Stimulated activated CD8-positive, alpha-beta memory T cell treated with anti-CD3 and anti-CD28 coated beads, Interleukin-7, amount 100 ng/mL, for 48 hours (primary cell): ENCODE data around the gene SYCP1.
"Not testable (repeated sequence)": the region's sequence is repeated elsewhere in the genome, so short reads cannot be mapped to it uniquely, and the experiment has no call there.

Experiments
- DNase-seq, 2 donors: peaks; one replicate each; pipeline ENCODE4 v3.0.0-alpha.2; 2020; ENCODE audit warnings: low read depth in 1 of 2; ENCODE audit errors: extremely low read depth in 1 of 2

The SYCP1 gene

DNA sequence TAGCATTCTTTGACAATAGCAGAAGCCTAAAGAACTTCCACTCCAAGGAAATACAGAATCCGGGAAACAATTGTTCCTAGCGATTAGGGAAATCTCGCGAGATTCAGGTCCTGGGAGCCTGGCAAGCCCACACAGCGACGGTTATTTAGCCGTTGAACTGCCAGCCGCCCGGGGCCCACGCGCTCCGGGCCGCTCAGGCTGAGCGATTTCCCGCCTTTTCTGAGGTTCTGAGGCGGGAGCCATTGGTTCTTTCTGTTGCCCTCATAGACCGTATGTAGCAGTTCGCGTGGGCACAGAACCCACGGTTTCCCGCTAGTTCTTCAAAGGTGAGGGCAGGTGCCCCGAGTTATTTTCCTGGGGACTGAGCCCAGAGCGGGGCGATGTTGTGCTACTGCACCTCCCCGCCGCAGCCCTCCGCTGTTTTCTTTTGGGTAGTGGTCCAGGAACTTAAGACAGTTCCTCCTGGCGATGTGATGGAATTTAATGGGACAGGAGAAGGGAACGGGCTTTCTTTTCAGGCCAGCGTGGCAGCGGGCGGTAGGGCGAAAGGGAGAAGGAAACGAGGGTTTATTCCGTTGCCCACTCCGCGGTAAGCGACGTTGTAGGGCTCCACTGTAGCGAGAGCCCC is at the start of gene SYCP1:
Gene SYCP1 (plus strand): TSS at position 171 of the 628 bp plus-strand sequence. CDS start 602 bp downstream, outside the sequence.
- no peak for DNase-seq

DNA sequence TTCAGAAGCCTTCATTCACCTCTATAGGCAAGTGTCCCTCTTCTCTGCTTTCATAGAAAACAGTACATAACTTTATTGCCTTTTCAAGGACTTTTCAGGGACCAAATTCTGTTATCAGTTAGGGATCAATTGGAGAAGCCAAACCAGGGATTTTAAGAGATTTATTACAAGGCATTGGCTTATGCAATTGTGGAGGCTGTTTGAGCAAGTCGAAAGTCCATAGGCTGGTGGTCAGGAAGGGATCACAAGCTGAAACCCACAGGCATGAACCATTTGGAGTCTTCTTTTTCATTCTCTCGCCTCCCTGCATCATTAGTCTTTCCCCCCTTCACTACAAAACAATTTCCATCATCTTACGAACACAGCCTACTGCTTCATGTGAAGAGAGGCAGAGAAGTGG is 34.8 kb upstream of the SYCP1 start:
- DNase-seq = no peak

DNA sequence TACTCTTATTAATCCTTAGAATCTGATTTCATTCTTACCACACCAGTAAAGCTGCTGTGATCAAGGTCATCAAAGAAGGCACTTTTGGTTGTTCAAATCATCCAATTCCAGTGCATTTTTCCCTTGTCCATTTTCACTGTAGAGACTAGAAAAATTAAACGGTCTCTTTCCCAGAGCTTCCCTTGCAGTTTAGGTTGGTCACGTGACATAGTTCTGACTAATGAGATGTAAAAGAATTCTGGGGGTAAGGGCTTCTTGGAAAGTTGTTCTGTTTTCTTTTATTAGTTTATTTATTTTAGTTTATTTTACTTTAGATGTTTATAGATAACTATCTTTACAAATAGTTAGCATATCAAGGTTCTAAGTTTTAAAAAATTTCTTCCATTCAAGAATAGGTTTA is 34.3 kb upstream of the SYCP1 start:
- no peak for DNase-seq

DNA sequence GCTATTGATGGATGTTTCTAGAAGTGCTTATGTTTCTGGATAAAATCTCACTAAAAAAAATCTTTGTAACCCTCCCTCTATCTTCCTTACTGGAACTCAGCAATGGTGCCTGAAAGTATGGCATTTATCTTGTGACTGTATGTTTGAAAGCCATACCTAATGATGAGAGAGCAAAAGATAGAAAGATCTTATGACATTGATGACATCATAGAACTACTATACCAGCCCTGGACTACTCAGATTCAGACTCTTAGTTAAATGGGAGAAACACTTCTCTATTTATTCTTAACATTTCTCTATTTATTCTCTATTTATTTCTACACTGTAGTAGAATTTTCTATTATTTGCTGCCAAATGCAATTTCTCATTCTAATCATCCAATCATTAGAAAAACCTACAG is 32.7 kb upstream of the SYCP1 start:
- no peak for DNase-seq

- no peak for DNase-seq
Observed at GRCh38 chr1:114828251-114828650, 26.4 kb upstream of the SYCP1 start.

DNA sequence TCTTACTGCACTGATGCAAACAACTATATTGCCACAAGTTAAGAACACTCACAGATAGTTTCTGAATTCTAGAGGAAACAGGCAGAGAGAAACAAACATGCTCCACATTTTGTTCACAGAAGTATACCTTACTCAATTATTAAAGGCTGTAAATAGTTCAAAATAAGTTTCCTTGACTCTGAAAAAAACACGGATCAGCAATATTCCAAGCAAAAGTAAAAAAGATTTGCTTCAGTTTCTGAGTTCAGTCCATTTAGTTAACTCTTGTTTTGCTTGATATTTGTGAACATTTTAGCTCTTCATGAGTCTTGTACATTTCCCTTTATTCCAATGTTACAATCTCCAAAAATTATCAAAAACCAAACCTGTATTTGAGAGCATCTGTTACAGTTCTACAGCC is 24.6 kb upstream of the SYCP1 start:
- DNase-seq = not testable (repeated sequence)

- DNase-seq = no peak
Observed at GRCh38 chr1:114831276-114831994, 23.2 kb upstream of the SYCP1 start.

GRCh38 chr1:114832057-114832456 is 22.6 kb upstream of the SYCP1 start:
- DNase-seq = no peak

DNA sequence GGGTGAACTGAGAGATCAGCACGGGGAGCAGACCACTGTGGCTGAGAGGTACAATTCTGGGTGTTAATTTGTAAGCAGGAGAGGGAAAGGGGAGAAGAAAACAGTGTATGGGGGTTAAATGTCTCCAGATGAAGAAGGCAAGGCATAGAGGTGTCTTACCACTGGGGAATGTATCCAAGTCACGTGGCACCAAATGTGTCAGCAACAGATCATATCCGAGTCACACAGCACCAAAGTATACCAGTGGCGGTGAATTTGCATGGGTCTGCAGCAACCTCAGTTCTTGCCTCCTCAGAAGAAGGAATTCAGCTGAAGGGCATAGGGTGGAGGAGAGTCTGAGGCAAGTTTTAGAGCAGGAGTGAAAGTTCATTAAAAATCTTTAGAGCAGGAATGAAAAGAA is 21.2 kb upstream of the SYCP1 start:
- no peak for DNase-seq

- no peak for DNase-seq
Observed at GRCh38 chr1:114844270-114844669, 10.4 kb upstream of the SYCP1 start.

- DNase-seq = no peak
Observed at GRCh38 chr1:114853584-114853983, 1.1 kb upstream of the SYCP1 start.

DNA sequence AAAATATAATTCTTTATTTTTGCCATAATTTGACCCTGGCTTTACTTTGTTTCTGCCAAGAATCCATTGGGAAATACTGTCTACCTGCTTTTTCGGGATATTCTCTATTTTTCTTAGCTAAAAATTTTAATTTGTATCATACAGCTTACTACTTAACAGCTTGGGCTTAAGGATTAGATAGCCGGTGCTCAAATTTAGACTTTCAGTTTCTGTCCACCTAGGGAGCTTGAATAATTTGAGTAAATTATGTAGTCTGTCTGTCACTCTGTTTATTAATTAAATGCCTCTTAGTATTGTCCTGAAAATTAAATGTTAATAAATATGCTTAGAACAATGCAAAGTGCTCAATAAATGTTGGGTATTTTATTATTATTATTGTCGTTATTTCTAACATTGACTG is 6.7 kb downstream of the SYCP1 start:
- no peak for DNase-seq

- no peak for DNase-seq
Observed at GRCh38 chr1:114892194-114892918, 37.7 kb downstream of the SYCP1 start.

DNA sequence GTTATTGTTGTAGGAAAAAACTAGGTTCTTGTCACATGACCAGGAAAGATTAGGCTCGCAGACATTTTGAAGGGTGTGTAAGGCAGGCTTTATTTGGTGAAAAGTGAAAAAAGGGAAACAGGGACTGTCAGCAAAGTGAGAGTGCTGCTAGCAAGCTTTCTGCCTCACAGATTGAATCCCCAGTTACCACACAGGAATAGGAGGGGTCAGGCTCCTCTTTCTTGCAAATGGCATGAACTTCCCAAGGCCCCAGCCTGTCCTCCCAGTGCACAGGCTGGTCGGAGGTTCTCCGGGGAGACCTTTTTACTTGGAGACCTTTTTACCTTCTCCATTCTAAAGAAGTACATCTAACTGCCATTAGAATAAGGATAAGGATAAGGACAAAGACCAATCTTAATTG is 42.1 kb downstream of the SYCP1 start:
- no peak for DNase-seq

DNA sequence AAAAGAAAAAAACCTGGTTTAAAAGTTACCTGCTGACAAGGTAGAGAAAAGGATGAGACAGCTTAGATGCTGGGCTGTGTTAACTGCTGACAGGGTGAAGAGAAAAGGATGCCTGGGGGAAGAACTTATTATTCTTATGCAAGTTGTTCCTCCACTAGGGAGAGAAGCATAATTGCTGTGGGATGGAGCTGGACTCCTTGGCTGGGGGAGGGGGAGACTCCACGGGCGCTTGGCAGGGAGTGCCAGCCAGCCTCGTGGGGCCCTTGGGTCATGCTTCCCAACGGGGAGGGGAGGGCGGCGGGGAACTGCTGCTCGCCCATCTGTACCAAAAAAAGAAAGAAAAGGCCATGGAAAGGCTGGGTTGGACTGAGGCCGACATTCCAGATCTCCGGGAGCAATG is 47.2 kb downstream of the SYCP1 start:
- DNase-seq = no peak

- no peak for DNase-seq
Observed at GRCh38 chr1:114902343-114902742, 47.7 kb downstream of the SYCP1 start.

DNA sequence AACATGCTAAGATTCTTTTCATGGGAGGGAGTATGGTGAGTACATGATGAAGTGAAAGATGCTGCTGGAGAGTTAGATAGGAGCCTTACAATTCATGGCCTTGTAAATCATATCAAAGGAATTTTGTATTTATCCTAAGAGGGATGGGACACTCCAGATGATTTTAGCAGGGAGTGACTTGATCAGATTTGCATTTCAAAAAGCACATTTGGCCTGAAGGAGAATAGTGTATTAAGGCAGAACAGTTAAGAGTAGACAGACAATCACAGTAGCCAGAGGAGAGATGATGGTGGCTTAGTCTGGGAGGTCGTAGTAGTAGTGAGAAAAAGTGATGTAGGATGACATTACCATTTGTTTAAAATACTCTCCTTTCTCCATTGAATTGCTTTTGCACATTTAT is 48.8 kb downstream of the SYCP1 start:
- DNase-seq = no peak

- not testable (repeated sequence) for DNase-seq
Observed at GRCh38 chr1:114915720-114916119, 61.1 kb downstream of the SYCP1 start.

- DNase-seq = no peak
Observed at GRCh38 chr1:114926607-114927006, 71.9 kb downstream of the SYCP1 start.

DNA sequence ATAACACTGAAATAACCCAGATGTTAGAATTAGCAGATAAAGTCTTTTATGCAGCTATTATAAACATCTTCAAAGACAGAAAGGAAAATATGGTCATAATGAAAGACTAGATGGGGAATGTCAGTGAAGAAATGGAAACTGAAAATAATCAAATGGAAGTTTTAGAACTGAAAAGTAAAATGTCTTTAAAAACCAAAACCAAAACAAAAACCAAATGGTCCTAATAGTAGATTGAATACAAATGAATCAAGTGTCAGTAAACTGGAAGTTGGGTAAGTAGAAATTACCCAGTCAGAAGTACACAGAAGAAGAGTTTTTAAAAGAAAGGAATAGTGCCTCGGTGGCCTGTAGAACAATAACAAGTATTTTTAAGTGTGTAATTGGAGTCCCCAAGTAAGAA is 72.7 kb downstream of the SYCP1 start:
- DNase-seq = no peak

- no peak for DNase-seq
Observed at GRCh38 chr1:114956570-114956969, 101.9 kb downstream of the SYCP1 start.

DNA sequence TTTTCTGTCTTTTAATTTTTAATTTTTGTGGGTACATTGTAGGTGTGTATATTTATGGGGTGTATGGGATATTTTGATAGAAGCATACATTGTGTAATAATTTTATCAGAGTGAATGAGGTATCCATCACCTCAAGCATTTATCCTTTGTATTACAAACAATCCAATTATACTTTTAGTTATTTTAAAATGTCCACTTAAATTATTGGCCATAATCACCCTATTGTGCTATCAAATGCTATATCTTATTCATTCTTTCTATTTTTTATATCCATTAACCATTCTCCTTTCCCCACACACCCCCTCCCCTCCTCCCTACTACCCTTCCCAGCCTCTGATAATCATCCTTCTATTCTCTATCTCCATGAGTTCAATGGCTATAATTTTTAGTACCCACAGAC is 104.8 kb downstream of the SYCP1 start:
- DNase-seq = no peak
